GM19324 (cell line): Measurements from ENCODE around the gene FAM72B.
"Not testable (repeated sequence)": the region's sequence is repeated elsewhere in the genome, so short reads cannot be mapped to it uniquely, and the experiment has no call there.

Source experiments
- ATAC-seq: cut with Tn5 transposase; IDR thresholded peaks from one replicate; pipeline ENCODE4 v1.9.1; 2021; ENCODE audit warnings: mild to moderate bottlenecking, moderate library complexity; ENCODE audit not compliant: unreplicated experiment, low FRiP score

The FAM72B gene

DNA sequence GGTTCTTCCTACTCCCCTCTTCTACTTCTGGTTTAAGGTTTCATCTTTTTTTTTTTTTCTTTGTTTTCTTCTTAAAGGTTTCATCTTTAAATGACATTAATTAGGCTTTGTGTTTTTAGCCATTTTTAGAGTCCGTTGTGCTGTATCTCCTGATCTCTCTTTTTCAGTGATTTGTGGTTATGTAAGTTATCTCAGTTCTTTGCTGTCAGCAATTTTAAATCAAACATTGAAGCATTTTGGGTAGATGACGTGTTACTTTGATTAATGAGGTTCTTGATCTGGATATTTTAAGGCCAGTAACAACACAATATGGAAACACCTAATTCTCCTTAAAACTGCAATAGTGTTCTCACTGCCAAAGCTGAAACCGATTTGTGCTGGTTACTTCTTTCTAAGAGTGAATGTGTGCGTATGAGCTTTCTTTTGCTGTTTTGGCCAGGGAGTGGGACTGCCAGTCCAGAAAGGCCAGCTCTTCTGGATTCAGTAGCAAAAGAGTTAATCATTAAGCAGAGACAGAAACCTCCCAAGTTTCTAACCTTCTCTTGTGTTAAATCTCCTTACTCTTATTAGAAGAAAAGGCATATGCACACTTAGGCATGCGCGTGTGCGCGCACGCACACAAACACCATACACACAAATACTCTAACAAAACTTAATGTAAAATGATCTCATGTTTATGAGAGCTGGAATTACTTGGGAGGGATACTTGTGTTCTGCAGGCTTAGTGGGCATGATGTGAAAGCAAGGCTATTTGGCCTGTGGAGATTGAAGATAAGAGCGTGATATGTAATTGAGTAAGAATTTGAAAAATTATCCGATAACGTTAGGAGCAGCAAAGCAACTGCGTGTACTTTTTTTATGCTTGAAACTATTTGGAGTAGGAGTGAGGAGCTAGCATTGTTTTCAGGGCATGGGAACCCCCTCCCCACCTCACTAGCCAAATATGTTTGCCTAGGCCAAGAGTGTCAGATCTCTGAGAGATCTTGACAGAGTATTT, 17.1 kb upstream of the FAM72B start:
- not testable (repeated sequence) for ATAC-seq

GRCh38 chr1:121200232-121200631, 16.1 kb upstream of the FAM72B start:
- not testable (repeated sequence) for ATAC-seq

DNA sequence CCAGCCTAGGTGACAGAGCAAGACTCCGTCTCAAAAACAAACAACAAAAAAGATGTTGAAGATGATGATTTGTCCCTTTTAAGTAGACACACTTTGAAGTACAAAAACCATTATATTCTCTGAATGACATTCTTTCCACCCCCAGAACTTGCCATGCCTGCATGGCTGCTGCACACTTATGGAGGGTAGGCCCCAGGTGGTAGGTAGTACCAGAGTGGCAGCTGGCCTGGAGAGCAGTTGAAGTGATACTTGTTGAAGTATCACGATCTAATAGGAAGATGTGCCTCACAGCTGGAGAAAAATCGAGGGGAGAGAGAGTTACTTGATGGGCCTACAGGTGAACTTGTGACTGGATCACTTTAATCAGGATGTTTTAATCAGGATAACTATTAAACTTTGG, 15.6 kb upstream of the FAM72B start:
- ATAC-seq: not testable (repeated sequence)

GRCh38 chr1:121197095-121197882, 13.1 kb upstream of the FAM72B start:
- ATAC-seq: not testable (repeated sequence)

DNA sequence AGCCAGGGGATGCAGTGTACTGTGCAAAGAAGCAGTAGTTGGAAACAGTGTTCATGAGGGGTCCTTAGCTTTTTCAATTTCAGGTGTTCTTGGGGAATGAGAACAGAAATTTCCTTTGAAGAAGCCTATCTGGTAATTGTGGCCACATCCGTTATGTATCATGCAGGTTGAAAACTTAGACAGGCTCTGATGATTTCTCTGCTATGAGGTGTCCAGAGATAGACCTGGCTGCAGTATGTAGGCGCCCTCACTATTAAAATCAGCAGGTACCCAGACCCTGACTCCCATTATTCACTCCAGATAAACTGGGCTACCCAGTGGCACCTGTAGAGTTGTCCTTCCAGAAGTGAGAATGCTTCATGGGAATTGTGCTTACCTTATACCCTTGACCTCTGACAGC, 8.4 kb upstream of the FAM72B start:
- ATAC-seq: not testable (repeated sequence)

- not testable (repeated sequence) for ATAC-seq
Observed at GRCh38 chr1:121187914-121188313, 3.8 kb upstream of the FAM72B start.

DNA sequence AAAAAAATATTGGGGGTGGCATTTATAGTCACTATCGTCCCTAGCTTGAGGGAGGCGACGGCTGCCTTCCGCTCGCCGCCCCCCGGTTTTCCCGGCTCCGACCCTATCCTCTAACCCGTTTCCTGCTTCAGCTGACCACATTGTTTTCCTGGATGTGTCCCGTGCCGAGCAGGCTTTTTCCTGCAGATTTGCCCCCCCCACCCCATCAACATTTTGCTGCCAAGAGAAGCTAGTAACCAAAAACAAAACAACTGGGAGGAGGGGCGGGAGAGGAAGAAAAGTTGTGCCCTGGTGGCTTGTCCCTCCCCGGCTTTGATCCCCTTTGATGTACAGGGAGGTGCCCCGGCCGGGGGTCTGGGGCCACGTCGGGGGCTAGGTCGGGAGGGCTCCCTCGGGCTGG, 2.1 kb upstream of the FAM72B start:
- ATAC-seq: not testable (repeated sequence)

GRCh38 chr1:121185140-121185708, 1.1 kb upstream of the FAM72B start:
- ATAC-seq: peak; percentile 3

GRCh38 chr1:121183867-121184266, 273 bp downstream of the FAM72B start:
- ATAC-seq: not testable (repeated sequence)

DNA sequence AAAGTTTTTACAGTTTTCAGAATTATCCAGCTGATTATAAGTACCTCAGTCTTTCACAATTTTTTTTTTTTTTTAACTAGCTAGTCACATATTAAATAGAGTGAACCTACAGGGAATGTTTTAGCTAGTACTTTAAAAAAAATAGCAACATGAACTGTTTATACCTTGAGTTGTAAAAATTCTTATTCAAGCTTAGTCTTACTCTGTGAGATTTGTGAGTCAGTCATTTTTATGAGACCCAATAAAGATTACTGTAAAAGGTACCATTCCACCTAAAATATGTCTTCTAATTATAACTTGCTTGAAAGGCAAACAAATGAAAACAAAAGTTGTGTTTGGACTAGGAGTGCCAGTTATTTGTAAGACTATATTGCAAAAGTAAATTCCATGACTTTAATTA, 5.9 kb downstream of the FAM72B start:
- not testable (repeated sequence) for ATAC-seq

DNA sequence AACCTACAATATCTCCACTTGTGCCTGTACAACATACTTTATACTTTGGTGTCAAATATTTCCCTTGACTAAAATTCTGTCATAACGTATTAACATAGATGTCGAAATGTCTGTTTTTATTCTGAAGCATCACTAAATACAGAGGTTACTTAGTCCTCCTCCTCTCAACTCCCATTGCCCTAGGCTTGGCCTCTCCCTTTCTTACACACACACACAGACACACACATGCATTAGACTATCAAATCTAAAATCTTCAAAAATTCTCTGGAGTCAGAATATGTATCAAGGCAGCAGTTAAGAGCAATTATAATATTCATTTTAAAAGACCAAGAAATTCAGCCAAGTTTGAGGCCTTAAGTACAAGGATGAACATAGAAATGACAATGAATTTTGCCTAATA, 7.5 kb downstream of the FAM72B start:
- not testable (repeated sequence) for ATAC-seq

GRCh38 chr1:121168152-121168668, 15.9 kb downstream of the FAM72B start:
- ATAC-seq: not testable (repeated sequence)

GRCh38 chr1:121167225-121167738, 16.9 kb downstream of the FAM72B start:
- ATAC-seq: not testable (repeated sequence)

GRCh38 chr1:121165296-121165695, 18.8 kb downstream of the FAM72B start:
- ATAC-seq: not testable (repeated sequence)

GRCh38 chr1:121163850-121164757, 20.0 kb downstream of the FAM72B start:
- not testable (repeated sequence) for ATAC-seq

DNA sequence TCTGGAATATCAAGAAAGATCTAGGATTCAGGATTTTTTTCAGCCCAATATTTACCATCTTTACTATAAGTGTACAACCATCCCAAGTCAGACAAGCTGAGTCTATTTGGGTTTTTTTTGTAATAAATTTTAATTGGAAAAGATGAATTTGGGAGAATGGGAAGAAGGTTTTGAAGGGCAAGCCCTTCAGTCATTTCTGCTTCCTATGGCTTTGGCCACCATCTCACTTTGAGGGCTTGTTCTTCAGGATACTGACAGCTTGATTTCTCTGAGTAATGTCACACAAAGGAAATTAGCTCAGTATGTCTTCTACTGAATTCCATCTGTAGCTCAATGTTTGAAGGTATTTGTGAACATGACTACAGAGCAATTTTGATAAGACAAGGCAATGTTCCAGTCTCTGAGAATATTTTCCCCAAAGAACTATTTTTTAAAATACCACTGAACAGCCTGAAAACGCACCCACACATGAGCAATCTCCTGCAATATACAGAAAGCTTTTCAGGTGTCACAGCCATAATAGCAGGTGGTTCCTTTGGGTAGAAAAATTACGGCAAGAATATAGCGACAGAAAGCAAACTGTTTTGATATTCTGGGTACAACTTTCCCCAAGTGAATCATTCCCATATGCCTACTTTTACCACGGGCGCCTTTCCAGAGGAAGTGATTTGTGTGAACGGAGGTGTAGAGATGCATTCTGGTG, 22.8 kb downstream of the FAM72B start:
- ATAC-seq: not testable (repeated sequence)

DNA sequence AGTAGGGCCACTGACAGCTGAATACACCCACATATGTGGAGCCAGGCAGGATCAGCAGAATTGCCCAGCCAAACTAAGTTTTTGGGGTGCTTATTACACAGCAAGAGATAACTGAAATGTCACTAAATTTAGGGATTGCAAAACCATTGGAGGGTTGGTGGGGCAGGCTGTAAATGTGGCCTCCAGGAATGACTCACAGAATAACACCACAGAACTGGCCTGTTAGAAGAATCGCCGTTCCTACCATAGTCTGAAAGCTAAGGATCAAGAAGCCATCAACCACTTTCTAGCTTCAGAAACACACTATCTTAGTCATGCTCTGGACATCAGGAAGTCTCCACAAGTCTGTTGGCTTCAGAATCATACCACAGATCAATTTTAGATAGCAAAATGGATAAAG, 24.0 kb downstream of the FAM72B start:
- not testable (repeated sequence) for ATAC-seq

DNA sequence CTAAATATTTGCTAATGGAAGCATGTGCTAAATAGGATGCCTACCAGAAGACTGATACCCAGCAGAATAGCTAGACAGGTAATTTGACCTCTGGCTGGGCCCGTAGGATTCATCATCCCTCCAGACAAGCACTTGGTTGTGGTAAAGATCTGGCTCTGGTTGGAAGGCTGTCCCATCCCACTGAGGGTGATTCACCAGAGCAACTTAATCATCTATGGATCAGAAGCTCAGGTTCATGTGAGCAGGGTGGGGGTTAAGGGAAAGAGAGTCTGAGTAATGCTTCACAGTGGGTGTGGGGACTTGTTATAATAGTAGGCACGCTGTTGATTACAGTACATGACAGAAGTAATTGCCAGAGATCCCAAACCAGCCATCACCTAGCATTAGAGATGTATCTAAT, 26.5 kb downstream of the FAM72B start:
- not testable (repeated sequence) for ATAC-seq
